Muscle layer of colon (tissue), 2 donors: Measurements from ENCODE around the gene EMILIN3.

ENCODE experiments used
- H3K27ac ChIP-seq: one replicate; pipeline ENCODE4 v1.7.0; 2013; ENCODE audit warnings: low read depth, mild to moderate bottlenecking, low read length, moderate library complexity
- H3K27me3 ChIP-seq, 2 donors: one replicate each; pipeline ENCODE4 v1.7.0; 2013; ENCODE audit warnings: low read length in 2 of 2, mild to moderate bottlenecking in 2 of 2; ENCODE audit not compliant: insufficient read depth in 2 of 2, control insufficient read depth in 1 of 2
- H3K36me3 ChIP-seq: one replicate; pipeline ENCODE4 v1.7.0; 2013; ENCODE audit warnings: mild to moderate bottlenecking, low read length; ENCODE audit not compliant: insufficient read depth
- H3K4me1 ChIP-seq: one replicate; pipeline ENCODE4 v1.7.0; 2013; ENCODE audit warnings: mild to moderate bottlenecking, low read length; ENCODE audit not compliant: insufficient read depth
- H3K4me3 ChIP-seq, 2 donors: one replicate each; pipeline ENCODE4 v1.7.0; 2013; ENCODE audit warnings: low read length in 2 of 2, low read depth in 1 of 2, mild to moderate bottlenecking in 1 of 2, moderate library complexity in 1 of 2
- H3K9ac ChIP-seq: one replicate; pipeline ENCODE4 v1.7.0; 2013; ENCODE audit warnings: low read length
- H3K9me3 ChIP-seq: one replicate; pipeline ENCODE4 v1.7.0; 2013; ENCODE audit warnings: mild to moderate bottlenecking, low read length
- donor health status: abdominal sarcoma.
- donor health status: Adenocarcinoma of cecum.

Gene EMILIN3

DNA sequence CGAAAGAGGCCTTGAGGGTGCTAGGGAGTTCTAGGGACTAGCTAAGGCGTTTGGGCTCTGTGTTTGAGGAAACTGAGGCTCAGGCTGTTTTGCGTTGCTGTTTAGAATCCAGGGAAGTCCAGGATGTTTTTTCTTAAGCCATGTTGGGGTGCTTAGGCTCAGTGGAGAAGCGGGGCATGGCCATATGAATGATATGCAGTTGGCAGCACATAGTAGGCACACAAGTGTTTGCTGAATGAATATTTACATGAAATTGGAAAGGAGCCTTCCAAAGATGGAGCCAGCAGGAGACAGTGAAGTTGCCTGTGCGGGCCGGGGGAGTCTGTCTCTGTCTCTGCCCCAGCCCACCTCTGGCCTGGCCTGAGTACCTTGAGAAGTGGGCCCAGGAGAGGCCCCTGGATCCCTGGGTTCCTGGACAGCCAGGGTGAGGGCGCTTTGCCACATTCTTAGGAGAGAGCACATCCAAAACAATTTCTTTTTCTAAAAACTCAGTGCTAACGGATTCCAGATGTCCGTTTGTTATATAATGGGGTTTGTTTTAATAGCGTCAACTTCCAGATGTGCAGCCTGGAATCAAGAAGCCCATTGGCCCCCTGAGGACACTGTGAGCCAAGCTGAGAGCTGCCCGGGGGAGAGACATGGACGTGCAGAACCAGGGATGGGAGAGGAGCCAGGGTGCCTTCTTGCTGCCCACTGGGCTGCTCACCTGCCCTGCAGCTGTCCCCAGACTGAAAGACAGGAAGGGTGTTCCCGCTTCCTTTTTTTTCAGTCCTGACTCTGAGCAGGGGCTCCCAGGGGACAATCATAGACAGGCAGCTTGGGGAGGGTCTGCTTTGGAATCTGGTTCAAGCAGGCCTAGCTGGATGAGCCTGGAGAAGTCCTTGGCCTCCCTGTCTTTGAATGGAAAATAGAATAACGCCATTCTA, 20.1 kb upstream of the EMILIN3 start:
- Histone ChIP-seq H3K36me3 (no peaks in the 10 kb centered on the region), H3K27ac (no peak overlapping the region), H3K9ac (no peak overlapping the region), H3K27me3 (no peaks in the 10 kb centered on the region), H3K4me1 (peaks cover 15% of the 10 kb centered on the region), H3K9me3 (no peaks in the 10 kb centered on the region), H3K4me3 (no peak overlapping the region)

DNA sequence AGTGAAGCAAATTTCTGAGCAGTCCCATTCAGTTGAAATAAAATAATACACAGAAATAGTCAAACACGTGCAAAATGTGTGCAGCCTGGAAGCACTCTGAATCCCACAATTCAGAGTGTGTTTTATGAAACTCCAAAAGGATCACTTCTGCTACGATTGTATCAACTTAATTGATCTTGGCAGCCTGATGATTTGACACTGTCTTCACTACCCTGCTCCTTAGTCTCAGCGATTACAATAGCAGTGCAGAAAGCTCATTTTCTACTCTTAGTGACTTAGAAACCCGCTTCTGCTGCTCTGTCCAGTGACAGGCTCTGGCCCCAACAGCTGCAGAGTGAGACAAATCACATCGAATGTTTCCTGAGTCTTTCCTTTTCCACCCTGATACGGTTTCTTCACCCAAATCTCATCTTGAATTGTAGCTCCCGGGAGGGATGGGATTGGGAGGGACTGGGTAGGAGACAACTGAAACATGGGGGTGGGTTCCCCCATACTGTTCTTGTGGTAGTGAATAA, 16.2 kb upstream of the EMILIN3 start:
- Histone ChIP-seq H3K4me3 (no peak overlapping the region), H3K9me3 (no peaks in the 10 kb centered on the region), H3K27me3 (no peaks in the 10 kb centered on the region), H3K9ac (no peak overlapping the region), H3K4me1 (peaks cover 15% of the 10 kb centered on the region), H3K27ac (no peak overlapping the region), H3K36me3 (no peaks in the 10 kb centered on the region)

DNA sequence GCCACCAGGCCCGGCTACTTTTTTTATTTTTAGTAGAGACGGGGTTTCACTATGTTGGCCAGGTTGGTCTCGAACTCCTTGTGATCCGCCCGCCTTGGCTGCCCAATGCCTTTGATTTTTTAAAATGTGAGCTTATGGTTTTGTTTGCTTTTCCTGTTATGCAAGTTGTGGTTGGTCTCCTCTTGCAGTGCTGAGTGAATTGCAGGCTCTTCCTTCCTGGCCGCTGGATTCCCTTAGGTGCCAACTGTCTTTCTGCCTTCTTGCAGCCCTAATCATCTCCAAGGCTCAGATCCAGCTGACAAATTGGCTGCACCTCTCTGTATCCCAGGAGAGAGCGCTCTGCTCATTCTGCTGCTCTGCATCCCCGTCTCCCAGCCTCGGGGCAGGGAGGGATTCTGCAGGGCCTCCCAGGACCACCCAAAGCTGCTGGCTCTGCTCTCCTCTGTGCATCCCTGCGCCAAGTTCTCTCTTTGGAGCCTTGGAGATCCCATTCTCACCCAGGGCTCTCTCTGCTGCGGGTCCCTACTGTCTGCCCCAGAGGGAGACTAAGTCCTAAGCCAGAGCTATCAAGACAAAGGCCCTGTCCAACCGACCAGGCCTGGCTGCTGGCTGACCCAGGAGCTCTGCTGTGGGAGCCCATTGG, 14.1 kb upstream of the EMILIN3 start:
- no peaks in the 10 kb centered on the region for H3K4me1 ChIP-seq
- no peak overlapping the region for H3K4me3 ChIP-seq
- H3K27ac ChIP-seq, result no peak overlapping the region
- H3K9me3 ChIP-seq, result no peaks in the 10 kb centered on the region
- no peaks in the 10 kb centered on the region for H3K27me3 ChIP-seq
- no peak overlapping the region for H3K9ac ChIP-seq
- H3K36me3 ChIP-seq, result no peaks in the 10 kb centered on the region

DNA sequence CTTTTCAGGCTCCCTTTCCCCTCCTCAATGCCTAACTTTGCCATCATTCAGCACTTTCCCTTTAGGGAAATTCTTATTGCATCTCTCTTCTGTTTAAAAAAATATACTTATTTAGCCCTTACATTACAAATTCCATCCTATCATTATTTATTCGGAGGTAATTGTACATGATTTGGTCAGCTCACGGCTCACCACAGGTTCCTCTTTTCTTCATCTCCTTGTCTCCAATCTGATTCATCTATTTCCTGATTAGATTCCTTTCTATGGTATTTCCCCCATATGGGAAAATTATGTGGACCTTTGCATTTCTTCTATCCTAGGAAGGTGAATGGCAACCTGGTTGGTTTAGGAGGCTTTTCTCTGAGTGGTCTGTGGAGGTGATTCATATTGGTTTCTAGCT, 12.9 kb upstream of the EMILIN3 start:
- H3K9ac ChIP-seq, result no peak overlapping the region
- H3K4me1 ChIP-seq, result no peaks in the 10 kb centered on the region
- H3K36me3 ChIP-seq, result no peaks in the 10 kb centered on the region
- H3K27me3 ChIP-seq, result no peaks in the 10 kb centered on the region
- H3K27ac ChIP-seq, result no peak overlapping the region
- H3K9me3 ChIP-seq, result no peaks in the 10 kb centered on the region
- H3K4me3 ChIP-seq, result no peak overlapping the region

DNA sequence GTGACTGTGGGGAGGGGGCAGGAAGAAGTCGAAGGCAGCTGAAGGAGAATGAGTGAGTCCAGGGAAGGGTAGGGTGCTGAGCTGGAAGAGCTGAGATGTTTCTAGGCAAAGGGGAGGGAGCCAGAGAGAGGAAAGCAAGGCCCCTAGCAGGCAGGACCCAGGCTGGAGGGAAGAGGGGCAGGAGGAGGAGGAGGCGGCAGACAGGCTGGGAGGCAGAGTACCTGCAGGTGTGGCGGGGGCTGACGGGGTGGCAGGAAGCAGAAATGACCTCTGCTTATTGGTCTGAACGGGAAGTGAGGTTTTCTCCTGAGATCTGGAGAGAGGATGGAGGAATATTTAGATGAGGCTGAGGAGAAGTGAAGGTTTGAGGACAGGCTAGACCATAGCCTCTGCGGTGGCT, 10.7 kb upstream of the EMILIN3 start:
- no peak overlapping the region for H3K4me3 ChIP-seq
- no peaks in the 10 kb centered on the region for H3K27me3 ChIP-seq
- H3K9me3 ChIP-seq, result no peaks in the 10 kb centered on the region
- no peak overlapping the region for H3K27ac ChIP-seq
- H3K4me1 ChIP-seq, result no peaks in the 10 kb centered on the region
- no peaks in the 10 kb centered on the region for H3K36me3 ChIP-seq
- H3K9ac ChIP-seq, result no peak overlapping the region

DNA sequence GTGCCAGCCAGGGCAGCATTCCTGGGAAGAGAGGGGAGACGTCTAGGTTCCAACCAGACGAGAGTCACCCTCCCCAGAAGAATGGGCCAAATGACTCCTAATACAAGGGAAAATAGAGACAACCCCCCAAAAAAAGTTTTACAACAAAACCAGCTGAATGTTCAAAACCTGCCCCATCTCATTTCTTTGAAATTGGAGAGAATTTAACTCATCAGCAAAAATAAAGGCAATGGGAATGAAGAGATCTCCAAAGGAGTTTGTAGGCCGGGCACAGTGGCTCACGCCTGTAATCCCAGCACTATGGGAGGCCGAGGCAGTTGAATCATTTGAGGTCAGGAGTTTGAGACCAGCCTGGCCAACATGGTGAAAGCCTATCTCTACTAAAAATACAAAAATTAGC, 9.7 kb upstream of the EMILIN3 start:
- no peaks in the 10 kb centered on the region for H3K27me3 ChIP-seq
- H3K27ac ChIP-seq, result no peak overlapping the region
- no peak overlapping the region for H3K9ac ChIP-seq
- no peaks in the 10 kb centered on the region for H3K36me3 ChIP-seq
- H3K4me3 ChIP-seq, result no peak overlapping the region
- no peaks in the 10 kb centered on the region for H3K9me3 ChIP-seq
- no peaks in the 10 kb centered on the region for H3K4me1 ChIP-seq

DNA sequence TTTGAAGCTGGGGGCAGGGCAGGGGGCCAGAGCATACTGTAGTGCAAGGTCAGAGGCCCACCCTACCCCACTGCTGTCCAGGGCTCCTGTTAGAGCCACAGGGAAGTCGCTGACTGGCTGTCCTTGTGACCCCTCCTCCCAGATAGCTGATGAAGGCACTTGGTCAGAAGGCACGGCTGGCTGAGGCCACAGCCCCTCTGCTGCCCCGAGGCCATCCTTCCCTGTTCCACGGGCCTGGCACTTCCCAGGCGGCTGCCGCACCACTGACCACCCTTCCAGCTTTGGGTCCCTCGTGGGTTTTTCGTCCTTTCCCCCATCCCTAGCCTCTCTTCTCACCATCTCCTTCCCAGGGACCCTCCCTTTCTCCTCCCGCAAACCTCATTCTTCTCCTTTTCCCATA, 9.2 kb upstream of the EMILIN3 start:
- Histone ChIP-seq H3K4me3 (no peak overlapping the region), H3K4me1 (no peaks in the 10 kb centered on the region), H3K9ac (no peak overlapping the region), H3K27me3 (no peaks in the 10 kb centered on the region), H3K36me3 (no peaks in the 10 kb centered on the region), H3K27ac (no peak overlapping the region), H3K9me3 (no peaks in the 10 kb centered on the region)

DNA sequence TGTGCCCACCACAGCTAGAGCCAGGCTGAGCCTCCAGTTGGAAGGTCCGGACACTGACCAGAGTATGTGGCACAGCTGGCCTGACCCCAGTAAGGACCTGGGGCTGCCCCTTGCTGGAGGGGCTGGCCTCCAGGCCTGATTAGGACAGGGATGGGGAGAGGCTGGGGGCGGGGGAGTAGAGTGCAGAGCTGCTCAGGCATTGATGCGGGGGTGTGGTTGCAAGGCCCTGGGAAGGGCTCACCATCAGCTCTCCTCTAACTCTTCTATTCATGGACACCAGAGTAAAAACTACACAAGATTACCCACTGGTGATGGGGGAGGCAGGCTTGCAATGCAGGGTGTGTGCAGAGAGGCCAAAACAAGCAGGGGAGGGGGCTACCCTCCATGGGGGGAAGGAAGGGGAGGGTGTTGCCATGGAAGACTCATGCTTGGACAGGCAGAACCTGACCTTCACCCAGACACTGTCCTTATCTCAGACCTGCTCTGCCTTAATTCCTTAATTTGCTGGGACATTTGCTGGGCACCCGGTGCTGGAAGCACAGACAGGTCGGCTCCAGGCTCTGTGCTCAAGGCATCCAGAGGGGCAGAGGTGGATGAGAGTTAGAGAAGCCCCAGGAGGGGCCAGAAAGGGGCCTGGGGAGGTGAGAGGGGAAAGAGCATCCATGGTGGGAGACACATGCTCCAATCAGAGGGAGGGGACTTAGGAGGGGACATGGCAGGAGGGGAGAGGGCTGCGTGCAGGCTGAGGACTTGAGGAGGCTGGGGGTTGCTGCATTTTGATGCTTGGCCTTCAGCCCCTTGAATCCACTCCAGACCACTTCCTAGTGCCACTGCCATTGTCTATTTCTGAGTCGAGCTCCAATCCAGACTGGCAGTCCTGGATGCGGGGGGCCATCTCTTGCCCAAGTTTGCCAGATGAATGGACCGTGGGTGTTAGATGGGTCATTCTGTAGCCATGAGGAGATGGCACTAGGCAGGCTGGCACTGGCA, 7.6 kb upstream of the EMILIN3 start:
- H3K36me3 ChIP-seq, result no peaks in the 10 kb centered on the region
- no peak overlapping the region for H3K4me3 ChIP-seq
- H3K4me1 ChIP-seq, result no peaks in the 10 kb centered on the region
- no peak overlapping the region for H3K27ac ChIP-seq
- no peaks in the 10 kb centered on the region for H3K27me3 ChIP-seq
- no peak overlapping the region for H3K9ac ChIP-seq
- H3K9me3 ChIP-seq, result no peaks in the 10 kb centered on the region

DNA sequence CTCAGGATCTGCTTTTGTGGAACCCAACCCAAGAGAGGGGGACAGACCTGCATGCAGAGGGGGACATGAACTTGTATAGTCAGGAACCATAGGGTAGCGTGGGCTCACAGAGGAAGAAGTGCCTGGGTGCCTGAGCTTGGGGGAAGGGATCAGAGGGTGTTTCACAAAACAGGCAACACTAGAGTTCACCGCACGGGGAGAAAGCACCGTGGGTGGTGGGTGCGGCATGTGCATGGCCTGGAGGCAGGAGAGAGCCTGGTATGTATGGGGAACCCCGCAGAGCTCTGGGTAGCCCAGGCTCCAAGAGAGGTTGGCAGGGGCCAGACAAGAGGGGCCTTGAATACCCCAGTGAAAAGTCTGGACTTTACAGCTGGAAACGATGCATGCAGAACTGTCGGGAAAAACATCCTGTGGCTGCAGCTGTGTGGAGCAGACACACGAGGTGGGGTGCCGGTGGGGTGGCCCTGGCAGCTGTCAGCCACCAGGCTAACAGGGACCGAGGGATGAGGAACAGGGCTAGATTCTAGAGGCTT, 6.7 kb upstream of the EMILIN3 start:
- Histone ChIP-seq H3K27ac (no peak overlapping the region), H3K4me3 (no peak overlapping the region), H3K27me3 (no peaks in the 10 kb centered on the region), H3K4me1 (no peaks in the 10 kb centered on the region), H3K36me3 (no peaks in the 10 kb centered on the region), H3K9ac (no peak overlapping the region), H3K9me3 (no peaks in the 10 kb centered on the region)

DNA sequence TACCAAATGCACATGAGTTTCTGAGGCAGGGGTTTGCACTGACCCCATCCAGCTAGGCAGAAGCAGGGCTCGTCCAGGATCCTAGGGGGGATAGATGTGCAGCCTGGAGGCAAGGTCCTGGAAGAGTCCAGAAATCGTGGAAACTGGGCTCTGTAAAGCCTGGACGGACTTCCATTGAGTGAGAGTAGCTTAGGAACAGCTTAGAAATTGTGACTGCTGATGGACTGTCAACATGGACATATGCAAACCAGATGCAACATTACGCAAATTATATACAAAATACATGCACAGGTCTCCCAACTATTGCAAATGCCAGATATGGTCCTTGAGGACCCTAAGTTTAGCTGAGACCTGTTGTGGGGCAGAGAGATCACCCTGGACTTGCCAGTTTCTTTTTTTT, 4.8 kb upstream of the EMILIN3 start:
- H3K27ac ChIP-seq, result no peak overlapping the region
- no peaks in the 10 kb centered on the region for H3K36me3 ChIP-seq
- H3K4me1 ChIP-seq, result no peaks in the 10 kb centered on the region
- H3K9ac ChIP-seq, result no peak overlapping the region
- H3K4me3 ChIP-seq, result no peak overlapping the region
- no peaks in the 10 kb centered on the region for H3K9me3 ChIP-seq
- peaks cover 0 to 8% of the 10 kb centered on the region in 2 donors for H3K27me3 ChIP-seq

DNA sequence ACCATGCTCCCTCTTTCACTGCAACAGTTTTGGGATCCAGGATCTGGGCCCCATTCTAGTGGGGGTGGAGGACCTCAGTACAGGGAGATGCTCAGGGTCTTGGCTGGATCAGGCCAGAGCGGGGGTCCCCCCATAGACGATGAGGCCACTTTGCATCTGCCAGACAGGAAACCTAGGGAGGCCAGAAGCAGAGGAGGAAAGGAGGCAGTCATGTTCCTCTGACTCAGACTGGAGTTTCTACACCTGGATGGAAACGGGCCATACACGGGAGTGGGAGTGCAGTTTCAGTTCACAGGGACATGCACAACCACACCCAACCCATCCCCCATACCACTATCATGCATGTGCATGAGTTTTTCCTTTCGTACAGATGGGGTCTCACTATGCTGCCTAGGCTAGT, 3.6 kb upstream of the EMILIN3 start:
- Histone ChIP-seq H3K9me3 (no peaks in the 10 kb centered on the region), H3K9ac (no peak overlapping the region), H3K4me1 (peaks cover 8% of the 10 kb centered on the region), H3K36me3 (no peaks in the 10 kb centered on the region), H3K4me3 (no peak overlapping the region), H3K27ac (no peak overlapping the region), H3K27me3 (peaks cover 0 to 16% of the 10 kb centered on the region in 2 donors)
